Esophagus muscularis mucosa (tissue), 3 donors: ENCODE measurements around the gene ZNF423.

Experiments
- CTCF ChIP-seq, 3 experiments: fragments of 200-600 bp in 2 of 3; fragments of 450-650 bp in 1 of 3; sonication (generic) in 2 of 3; IDR thresholded peaks; one replicate each; pipeline ENCODE4 v1.5.1; 2017 to 2019; ENCODE audit warnings: antibody characterized with exemption in 3 of 3, mild to moderate bottlenecking in 2 of 3, moderate library complexity in 1 of 3
- POLR2A ChIP-seq: fragments of 450-650 bp; IDR thresholded peaks from one replicate; pipeline ENCODE4 v1.6.1; 2017; ENCODE audit warnings: antibody characterized with exemption, moderate library complexity, mild to moderate bottlenecking, low read depth
- POLR2AphosphoS5 ChIP-seq, 2 donors: sonication (generic); formaldehyde crosslinking; IDR thresholded peaks; one replicate each; pipeline ENCODE4 v1.6.1; 2017; ENCODE audit warnings: antibody characterized with exemption in 2 of 2

GRCh38 chr16:49876716-49877129 is 20.8 kb upstream of the ZNF423 start:
- TF ChIP-seq CTCF (IDR thresholded peaks at IDR 0.05) (peak in 2 of 3 experiments; percentile 72 to 89), POLR2AphosphoS5 (IDR thresholded peaks at IDR 0.05) (no peak), POLR2A (no peak)
